Ovary (tissue), 3 donors: Measurements from ENCODE around the gene EXOC2.

Experiments
- EP300 ChIP-seq: sonication (generic); formaldehyde crosslinking; IDR thresholded peaks from one replicate; pipeline ENCODE4 v1.6.1; 2017; ENCODE audit warnings: antibody characterized with exemption
- TF ChIP-seq, protein P1 (sequence below), 3 donors: fragments of 450-650 bp in 2 of 3; fragments of 200-600 bp in 1 of 3; IDR thresholded peaks; one replicate each; pipeline versions ENCODE4 v1.5.1 to v1.8.0; 2016 to 2022; ENCODE audit warnings: antibody characterized with exemption in 3 of 3, mild to moderate bottlenecking in 1 of 3
- donor health status: DM: no; HTN: no; CAD: no.

DNA sequence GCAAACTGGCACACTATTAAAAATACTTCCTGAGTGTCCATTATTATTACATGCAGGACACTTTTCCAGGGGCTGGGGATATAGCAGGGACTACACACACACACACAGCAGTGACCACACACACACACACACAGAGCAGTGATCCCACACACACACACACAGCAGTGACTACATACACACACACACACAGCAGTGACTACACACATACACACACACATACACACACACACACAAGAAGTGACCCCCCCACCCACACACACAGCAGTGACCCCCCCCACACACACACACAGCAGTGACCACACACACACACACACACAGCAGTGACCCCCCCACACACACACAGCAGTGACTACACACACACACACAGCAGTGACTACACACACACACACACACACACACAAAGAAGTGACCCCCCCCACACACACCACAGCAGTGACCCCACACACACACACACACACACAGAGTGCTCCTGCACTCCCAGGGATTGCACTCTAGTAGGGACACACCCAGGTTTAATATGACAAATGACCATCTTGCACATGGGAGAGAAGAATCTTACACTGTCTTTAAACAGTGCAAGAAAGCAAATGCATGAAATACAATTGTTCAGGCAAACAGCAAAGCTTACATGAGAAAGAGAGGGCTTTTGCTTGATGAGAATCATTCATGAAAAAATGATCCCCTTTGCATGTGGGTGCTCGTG, 185.9 kb downstream of the EXOC2 start:
- TF ChIP-seq, protein P1, sequence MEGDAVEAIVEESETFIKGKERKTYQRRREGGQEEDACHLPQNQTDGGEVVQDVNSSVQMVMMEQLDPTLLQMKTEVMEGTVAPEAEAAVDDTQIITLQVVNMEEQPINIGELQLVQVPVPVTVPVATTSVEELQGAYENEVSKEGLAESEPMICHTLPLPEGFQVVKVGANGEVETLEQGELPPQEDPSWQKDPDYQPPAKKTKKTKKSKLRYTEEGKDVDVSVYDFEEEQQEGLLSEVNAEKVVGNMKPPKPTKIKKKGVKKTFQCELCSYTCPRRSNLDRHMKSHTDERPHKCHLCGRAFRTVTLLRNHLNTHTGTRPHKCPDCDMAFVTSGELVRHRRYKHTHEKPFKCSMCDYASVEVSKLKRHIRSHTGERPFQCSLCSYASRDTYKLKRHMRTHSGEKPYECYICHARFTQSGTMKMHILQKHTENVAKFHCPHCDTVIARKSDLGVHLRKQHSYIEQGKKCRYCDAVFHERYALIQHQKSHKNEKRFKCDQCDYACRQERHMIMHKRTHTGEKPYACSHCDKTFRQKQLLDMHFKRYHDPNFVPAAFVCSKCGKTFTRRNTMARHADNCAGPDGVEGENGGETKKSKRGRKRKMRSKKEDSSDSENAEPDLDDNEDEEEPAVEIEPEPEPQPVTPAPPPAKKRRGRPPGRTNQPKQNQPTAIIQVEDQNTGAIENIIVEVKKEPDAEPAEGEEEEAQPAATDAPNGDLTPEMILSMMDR (IDR thresholded peaks at IDR 0.05) = no peak
- TF ChIP-seq EP300 = no peak
